ENCODE data around the gene ARPC5.

Gene ARPC5

DNA sequence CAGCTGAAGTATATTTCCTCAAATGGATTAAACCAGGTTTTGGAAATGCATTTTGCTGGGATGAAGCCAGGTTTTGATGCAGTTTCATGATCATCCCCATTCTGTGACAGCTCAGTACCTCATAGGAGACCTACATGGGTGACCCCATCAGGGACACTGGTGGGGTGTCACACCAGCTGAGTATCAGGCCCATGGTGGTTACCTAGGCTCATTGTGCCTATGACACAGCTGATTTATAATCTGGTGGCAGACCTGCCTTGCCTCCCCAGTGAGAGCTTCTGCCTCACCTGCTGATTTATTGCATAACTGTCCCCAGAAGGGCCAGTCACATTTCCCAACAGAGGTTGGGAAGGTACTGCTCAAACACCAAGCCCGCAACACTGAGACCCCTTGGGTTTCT, 49.1 kb downstream of the ARPC5 start:
- Histone ChIP-seq H3K27ac (peak overlapping the region; percentile 100), H3K4me1 (ENCODE audit: control insufficient read depth in 1 of 2, insufficient read depth in 1 of 2, low read depth in 1 of 2, low read length in 1 of 2) (peaks cover 77 to 96% of the 10 kb centered on the region in 2 experiments), H3K9me3 (no peaks in the 10 kb centered on the region), H3K27me3 (no peaks in the 10 kb centered on the region), H3K36me3 (peaks cover 70% of the 10 kb centered on the region), H3K4me3 (ENCODE audit: low read depth in 1 of 2, low read length in 1 of 2) (peak overlapping the region; percentile 83 to 91)
- TF ChIP-seq, protein P1, sequence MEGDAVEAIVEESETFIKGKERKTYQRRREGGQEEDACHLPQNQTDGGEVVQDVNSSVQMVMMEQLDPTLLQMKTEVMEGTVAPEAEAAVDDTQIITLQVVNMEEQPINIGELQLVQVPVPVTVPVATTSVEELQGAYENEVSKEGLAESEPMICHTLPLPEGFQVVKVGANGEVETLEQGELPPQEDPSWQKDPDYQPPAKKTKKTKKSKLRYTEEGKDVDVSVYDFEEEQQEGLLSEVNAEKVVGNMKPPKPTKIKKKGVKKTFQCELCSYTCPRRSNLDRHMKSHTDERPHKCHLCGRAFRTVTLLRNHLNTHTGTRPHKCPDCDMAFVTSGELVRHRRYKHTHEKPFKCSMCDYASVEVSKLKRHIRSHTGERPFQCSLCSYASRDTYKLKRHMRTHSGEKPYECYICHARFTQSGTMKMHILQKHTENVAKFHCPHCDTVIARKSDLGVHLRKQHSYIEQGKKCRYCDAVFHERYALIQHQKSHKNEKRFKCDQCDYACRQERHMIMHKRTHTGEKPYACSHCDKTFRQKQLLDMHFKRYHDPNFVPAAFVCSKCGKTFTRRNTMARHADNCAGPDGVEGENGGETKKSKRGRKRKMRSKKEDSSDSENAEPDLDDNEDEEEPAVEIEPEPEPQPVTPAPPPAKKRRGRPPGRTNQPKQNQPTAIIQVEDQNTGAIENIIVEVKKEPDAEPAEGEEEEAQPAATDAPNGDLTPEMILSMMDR (IDR thresholded peaks at IDR 0.05) = no peak

DNA sequence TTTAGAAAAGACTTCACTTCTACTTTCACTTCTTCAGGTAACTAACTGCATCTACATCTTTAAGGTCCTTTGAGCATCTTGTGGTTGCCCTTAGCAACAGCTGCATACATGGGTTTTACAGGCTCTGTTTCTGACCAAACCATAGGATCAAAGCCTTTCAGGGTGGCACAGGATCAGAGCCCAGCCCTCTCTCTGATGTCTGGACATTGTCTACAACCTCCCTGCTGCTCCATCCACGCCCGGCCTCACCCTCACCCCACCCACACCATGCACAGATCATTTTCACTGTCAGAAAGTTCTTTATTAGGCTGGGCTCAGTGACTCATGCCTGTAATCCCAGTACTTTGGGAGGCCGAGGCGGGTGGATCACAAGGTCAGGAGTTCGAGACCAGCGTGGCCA, 50.5 kb downstream of the ARPC5 start:
- Histone ChIP-seq H3K27ac (peak overlapping the region; percentile 100), H3K27me3 (no peaks in the 10 kb centered on the region)
- TF ChIP-seq, protein P1 (IDR thresholded peaks at IDR 0.05) = no peak

DNA sequence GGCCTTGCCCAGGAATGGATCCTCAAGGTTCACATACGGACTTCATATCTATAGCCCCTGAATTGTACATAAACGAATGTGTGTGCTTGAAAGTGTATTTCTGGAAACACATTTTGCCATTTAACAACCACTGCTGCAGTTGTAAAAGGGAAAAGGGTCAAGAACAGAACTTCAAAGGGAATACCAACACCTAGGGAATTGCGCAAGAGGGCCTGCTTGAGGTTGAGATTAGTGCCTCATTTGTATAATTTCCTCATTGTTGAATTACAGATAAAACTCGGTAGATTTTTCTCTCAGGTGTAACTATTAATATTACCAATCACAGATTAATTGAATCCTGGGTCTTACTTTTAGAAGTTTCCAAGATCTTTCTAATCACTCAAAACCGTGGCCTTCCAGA, 51.4 kb downstream of the ARPC5 start:
- no peaks in the 10 kb centered on the region for H3K27me3 ChIP-seq
- H3K4me3 ChIP-seq (ENCODE audit: low read depth in 1 of 2, low read length in 1 of 2) = peak overlapping the region; percentile 59 to 83
- peaks cover 89% of the 10 kb centered on the region for H3K36me3 ChIP-seq
- H3K4me1 ChIP-seq (ENCODE audit: control insufficient read depth in 1 of 2, insufficient read depth in 1 of 2, low read depth in 1 of 2, low read length in 1 of 2) = peaks cover 88 to 97% of the 10 kb centered on the region in 2 experiments
- H3K27ac ChIP-seq = peak overlapping the region; percentile 100
- H3K9me3 ChIP-seq = no peaks in the 10 kb centered on the region
- TF ChIP-seq, protein P1 (IDR thresholded peaks at IDR 0.05) = no peak

More for the DNA sequence above, 50.5 kb downstream of the ARPC5 start:
- no peaks in the 10 kb centered on the region for H3K9me3 ChIP-seq
- H3K4me3 ChIP-seq (ENCODE audit: low read depth in 1 of 2, low read length in 1 of 2) = peak overlapping the region; percentile 13 to 83
- H3K36me3 ChIP-seq = peaks cover 81% of the 10 kb centered on the region
- peaks cover 79 to 96% of the 10 kb centered on the region in 2 experiments for H3K4me1 ChIP-seq (ENCODE audit: control insufficient read depth in 1 of 2, insufficient read depth in 1 of 2, low read depth in 1 of 2, low read length in 1 of 2)

- Histone ChIP-seq H3K9me3 (no peaks in the 10 kb centered on the region), H3K27ac (peak overlapping the region; percentile 100), H3K36me3 (peaks cover 91% of the 10 kb centered on the region), H3K27me3 (no peaks in the 10 kb centered on the region), H3K4me3 (ENCODE audit: low read depth in 1 of 2, low read length in 1 of 2) (peak overlapping the region; percentile 59 to 83), H3K4me1 (ENCODE audit: control insufficient read depth in 1 of 2, insufficient read depth in 1 of 2, low read depth in 1 of 2, low read length in 1 of 2) (peaks cover 95 to 97% of the 10 kb centered on the region in 2 experiments)
- TF ChIP-seq, protein P1 (IDR thresholded peaks at IDR 0.05) = no peak
Observed at GRCh38 chr1:183583466-183583865, 52.1 kb downstream of the ARPC5 start.

- peaks cover 96% of the 10 kb centered on the region for H3K36me3 ChIP-seq
- H3K27ac ChIP-seq = peak overlapping the region; percentile 100
- H3K4me3 ChIP-seq (ENCODE audit: low read depth in 1 of 2, low read length in 1 of 2) = peak overlapping the region; percentile 59 to 83
- TF ChIP-seq, protein P1 (IDR thresholded peaks at IDR 0.05) = no peak
- H3K9me3 ChIP-seq = no peaks in the 10 kb centered on the region
- no peaks in the 10 kb centered on the region for H3K27me3 ChIP-seq
- peaks cover 100% of the 10 kb centered on the region in 2 experiments for H3K4me1 ChIP-seq (ENCODE audit: control insufficient read depth in 1 of 2, insufficient read depth in 1 of 2, low read depth in 1 of 2, low read length in 1 of 2)
Observed at GRCh38 chr1:183582021-183582713, 53.4 kb downstream of the ARPC5 start.
